Measurements from ENCODE around the gene SOX30.

Gene SOX30

DNA sequence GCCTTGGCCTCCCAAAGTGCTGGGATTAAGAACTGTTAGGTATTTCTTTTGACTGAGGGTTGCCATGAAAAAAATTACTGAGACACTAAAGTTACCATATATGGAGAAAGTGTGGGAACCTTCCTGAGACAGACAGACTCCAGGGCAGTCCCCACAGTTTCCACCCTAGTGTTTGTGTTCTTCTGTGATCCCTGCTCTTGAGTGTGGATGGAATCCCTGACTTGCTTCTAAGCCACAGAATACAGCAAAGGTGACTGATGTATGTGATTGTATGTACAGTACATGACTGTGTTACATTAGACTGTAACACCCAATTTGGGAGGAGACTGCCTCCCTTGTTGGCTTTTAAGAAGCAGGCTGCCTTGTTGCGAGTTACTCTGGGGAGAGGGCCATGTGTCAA lies 52.0 kb downstream of the SOX30 start:
- no peak for DNase-seq (ENCODE audit: low spot score)
- POLR2A ChIA-PET (ENCODE audit: low non-redundant PET): no interaction called here
- TF ChIP-seq, protein P1, sequence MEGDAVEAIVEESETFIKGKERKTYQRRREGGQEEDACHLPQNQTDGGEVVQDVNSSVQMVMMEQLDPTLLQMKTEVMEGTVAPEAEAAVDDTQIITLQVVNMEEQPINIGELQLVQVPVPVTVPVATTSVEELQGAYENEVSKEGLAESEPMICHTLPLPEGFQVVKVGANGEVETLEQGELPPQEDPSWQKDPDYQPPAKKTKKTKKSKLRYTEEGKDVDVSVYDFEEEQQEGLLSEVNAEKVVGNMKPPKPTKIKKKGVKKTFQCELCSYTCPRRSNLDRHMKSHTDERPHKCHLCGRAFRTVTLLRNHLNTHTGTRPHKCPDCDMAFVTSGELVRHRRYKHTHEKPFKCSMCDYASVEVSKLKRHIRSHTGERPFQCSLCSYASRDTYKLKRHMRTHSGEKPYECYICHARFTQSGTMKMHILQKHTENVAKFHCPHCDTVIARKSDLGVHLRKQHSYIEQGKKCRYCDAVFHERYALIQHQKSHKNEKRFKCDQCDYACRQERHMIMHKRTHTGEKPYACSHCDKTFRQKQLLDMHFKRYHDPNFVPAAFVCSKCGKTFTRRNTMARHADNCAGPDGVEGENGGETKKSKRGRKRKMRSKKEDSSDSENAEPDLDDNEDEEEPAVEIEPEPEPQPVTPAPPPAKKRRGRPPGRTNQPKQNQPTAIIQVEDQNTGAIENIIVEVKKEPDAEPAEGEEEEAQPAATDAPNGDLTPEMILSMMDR (conservative IDR thresholded peaks at IDR 0.05; ENCODE audit: low read depth): no peak
- H3K27ac ChIP-seq: no peak overlapping the region
- CTCF ChIA-PET: no interaction called here

DNA sequence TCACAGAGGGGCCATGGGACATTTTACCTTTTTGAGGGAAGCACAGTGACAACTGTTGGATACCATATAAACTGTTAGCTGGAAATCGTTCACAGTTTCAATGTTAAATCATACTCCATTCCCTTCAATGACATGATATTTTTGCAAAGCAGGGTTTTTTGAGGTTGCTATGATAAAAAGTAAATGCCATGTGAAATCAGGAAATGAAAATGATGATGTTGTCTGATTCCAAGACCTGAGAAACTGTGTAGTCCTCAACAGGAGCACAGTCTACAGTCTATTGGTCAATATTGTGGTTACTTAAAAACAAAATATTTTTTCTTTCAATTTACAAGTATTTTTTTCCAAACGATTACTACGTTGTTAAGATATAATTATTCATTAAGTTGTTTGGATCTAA lies 52.7 kb downstream of the SOX30 start:
- ChIA-PET CTCF (no interaction called here), POLR2A (ENCODE audit: low non-redundant PET) (no interaction called here)
- no peak for DNase-seq (ENCODE audit: low spot score)
- no peak overlapping the region for H3K27ac ChIP-seq
- TF ChIP-seq, protein P1 (conservative IDR thresholded peaks at IDR 0.05; ENCODE audit: low read depth): no peak

DNA sequence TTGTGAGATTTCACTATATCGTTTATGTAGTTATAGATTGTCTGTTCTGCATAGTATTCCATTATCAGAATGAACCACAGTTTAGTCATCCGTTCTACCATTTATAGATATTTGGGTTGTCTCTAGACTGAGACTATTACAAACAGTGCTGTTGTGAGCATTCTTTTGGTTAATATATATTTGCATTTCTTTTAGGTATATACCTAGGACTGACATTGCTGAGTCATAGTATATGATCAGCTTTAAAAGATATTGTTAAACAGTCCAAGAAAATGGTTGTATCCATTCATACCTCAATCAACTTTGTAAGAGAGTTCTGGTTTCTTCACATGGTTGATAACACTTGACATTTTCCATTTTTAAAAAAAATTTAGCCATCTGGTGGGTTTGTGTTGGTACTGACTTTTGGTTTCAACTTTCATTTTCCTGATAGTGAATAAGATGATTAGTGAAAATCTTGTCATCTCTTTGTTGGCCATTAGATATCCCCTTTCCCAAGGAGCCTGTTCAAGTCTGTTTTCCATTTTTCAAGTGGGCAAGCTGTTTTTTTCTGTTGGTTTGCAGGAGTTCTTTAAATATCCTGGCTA lies 53.8 kb downstream of the SOX30 start:
- no peak for DNase-seq (ENCODE audit: low spot score)
- H3K27ac ChIP-seq: no peak overlapping the region
- POLR2A ChIA-PET (ENCODE audit: low non-redundant PET): no interaction called here
- CTCF ChIA-PET: interaction anchor here (0.5 to 0.6 kb wide), 2 partner anchors 206 to 863 kb away, joined by 4 to 5 read pairs; no protein-coding TSS in a partner anchor
- TF ChIP-seq, protein P1 (conservative IDR thresholded peaks at IDR 0.05; ENCODE audit: low read depth): no peak

DNA sequence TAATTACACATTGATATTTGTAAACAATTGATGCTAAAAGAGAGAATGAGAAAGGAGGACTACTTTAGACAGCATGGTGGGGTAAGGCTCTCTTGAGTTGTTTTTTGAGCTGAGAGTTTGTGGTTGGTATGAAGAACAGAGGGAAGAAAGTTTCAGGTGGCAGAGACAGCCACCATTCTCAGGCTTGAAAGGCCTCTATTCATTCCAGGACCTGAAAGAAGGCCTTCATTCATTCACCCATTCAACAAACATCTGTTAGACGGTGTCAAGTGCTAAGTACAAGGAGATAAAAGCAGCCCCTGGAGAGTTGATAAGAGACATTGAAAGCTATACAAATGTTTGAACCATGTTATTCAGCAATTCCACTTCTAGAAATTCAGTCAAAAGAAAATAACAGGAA lies 55.0 kb downstream of the SOX30 start:
- DNase-seq (ENCODE audit: low spot score): no peak
- no peak overlapping the region for H3K27ac ChIP-seq
- POLR2A ChIA-PET (ENCODE audit: low non-redundant PET): no interaction called here
- TF ChIP-seq, protein P1 (conservative IDR thresholded peaks at IDR 0.05; ENCODE audit: low read depth): no peak
- CTCF ChIA-PET: no interaction called here

DNA sequence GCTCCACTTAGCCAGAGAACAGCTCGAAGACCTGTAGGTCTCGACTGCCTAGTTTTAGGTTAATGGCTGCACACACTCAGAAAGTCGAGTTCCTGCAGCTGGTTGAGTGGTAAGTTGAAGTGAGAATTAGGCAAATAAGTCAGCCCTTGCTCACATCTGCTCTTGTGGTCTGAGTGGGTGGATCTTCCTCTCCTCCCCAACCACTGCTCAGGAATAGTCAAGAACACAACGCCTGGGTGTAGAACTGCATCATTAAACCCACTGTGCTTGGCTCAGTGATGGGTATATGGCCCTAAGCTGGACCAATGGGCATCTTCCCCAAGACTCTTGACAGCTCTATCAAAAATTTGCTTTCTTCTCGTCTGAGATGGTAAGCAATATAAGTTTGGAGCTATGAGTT lies 55.8 kb downstream of the SOX30 start:
- no peak overlapping the region for H3K27ac ChIP-seq
- DNase-seq (ENCODE audit: low spot score): no peak
- ChIA-PET CTCF (interaction anchor here (0.7 kb wide), 1 partner anchor 122 kb away, joined by 3 read pairs; no protein-coding TSS in a partner anchor), POLR2A (ENCODE audit: low non-redundant PET) (no interaction called here)
- TF ChIP-seq, protein P1 (conservative IDR thresholded peaks at IDR 0.05; ENCODE audit: low read depth): no peak

DNA sequence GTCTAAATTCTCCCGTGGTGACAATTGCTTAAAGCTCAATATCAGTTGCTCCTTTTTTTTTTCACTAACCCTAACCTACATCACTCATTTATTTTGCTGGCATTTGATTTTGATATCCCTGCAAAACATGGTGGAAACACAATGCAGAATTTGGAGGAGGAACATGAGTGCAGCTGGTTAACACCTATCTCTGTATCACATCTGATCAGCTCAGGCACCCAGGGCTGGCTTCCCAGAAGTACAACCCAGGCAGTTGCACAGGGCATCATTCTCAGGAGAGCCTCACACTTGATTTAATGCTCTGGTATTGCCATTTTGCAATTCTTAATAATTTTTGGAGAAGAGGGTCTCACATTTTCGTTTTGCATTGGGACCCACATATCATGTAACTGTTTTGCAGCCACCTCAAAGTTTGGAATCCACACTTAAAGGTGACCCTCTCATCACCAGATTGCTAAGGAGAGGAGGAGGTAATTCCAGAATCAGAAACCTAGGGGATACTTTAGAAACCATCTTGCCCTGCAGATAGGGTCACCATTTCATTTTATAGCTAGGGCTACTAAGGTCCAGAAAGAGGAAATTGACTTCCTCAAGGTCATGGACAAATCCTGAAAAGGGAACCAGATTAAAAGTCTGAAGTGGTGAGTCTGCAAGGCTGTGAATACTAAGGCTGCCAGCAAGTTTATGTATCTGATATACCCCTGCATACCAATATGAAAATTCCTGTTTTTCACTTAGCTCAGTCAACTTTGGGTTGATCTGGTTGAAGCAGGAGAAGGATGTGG lies 57.4 kb downstream of the SOX30 start:
- TF ChIP-seq, protein P1 (conservative IDR thresholded peaks at IDR 0.05; ENCODE audit: low read depth): no peak
- POLR2A ChIA-PET (ENCODE audit: low non-redundant PET): no interaction called here
- CTCF ChIA-PET: interaction anchor here (0.6 to 1.0 kb wide), 3 partner anchors 31 to 267 kb away, joined by 3 to 4 read pairs (median 4); no protein-coding TSS in a partner anchor
- DNase-seq (ENCODE audit: low spot score): no peak
- H3K27ac ChIP-seq: no peak overlapping the region
